GM21423 (cell line): ENCODE data around the gene MELTF.
A peak's percentile ranks its signal among the peaks of the same experiment; 100 is the strongest.

Source experiments
- ATAC-seq: cut with Tn5 transposase; IDR thresholded peaks from one replicate; pipeline ENCODE4 v1.9.1; 2021; ENCODE audit warnings: mild to moderate bottlenecking, moderate library complexity; ENCODE audit not compliant: unreplicated experiment

The MELTF gene

DNA sequence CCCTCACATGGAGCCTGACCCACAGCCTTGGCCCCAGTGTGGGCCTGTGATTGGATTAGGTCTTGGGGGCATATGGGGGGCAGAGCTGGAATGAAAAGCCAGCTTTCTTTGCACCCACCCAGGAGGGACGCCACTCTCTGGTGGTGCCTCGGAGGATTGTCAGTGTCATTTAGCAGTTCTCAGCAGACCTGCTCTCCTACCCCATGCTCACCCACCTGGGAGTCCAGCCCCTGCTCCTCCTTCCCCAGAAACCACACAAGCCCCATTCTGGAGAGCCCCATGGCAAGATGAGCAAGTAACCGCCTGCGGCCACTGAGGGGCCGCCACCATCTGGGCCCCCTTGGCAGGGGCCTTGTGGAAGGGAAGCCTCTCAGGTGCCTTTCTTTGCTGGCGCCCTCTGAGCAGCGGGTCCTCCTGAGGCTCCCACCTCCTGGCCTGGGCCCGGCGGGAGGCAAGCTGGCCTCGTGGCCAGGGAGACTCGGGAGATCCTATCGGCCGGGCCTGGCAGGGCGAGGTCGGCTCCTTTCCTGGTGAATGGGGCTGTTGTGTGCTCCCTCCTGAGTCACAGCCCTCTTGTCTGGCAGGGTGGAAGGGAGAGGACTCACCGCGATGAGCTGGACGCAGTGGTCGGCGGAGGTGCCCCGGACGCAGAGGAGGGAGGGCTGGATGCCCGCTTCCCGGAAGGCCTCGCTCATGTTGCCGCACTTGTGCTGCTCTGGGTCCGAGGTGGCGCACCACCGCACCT, 2.3 kb downstream of the MELTF start:
- ATAC-seq = no peak

DNA sequence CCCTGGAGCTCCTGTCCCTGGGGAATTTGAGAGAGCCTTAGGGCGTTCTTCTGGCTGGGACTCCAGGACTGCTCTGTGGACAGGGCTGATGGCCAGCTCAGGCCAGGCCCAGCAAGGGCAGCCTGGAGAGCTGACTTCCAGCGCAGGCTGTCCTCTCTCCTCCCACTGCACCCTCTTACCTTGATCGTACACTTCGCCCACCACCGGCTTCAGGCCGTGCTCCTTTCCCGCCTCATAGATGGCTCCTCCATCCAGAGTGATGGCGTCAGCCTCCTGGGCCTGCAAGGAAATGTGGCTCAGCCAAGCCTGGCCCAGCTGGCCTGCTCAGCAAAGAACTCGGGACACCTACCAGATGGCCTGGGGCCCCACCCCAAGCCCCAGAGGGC, 3.1 kb downstream of the MELTF start:
- no peak for ATAC-seq

DNA sequence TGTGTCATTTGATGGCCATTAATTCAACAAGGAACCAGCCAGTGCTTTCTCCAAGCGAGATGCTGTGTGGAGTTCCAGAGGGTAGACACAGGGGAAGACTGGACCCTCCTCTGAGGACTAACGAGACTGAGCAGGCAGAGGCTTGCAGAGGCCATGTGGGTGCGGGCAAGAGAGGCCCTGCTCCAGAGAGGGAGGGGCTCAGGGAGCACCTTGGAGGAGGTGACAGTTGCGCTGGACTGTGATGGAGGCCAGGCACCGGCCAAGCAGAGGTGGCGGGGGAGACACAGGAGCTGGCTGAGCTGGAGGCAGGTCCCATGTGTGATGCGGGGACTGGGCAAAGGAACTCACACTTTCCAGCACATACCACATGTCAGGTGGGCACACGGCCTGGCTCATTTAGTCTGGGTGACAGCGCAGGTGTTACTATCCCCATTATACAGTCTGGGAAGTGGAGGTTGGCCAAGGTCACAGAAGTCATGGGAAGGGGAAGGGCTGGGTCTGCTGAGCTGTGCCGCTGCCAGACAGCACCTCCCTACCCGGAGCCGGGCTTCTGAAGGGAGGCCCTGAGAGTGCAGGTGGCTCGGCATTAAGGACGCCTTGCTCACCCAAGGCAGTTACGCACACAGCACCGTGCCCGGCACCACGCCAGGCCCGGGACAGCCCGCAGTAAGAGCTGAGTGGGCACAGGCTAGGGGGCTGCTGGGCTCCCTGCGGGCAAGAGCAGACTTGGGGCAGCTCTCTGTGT, 3.7 kb downstream of the MELTF start:
- no peak for ATAC-seq

- ATAC-seq = no peak
Measured at GRCh38 chr3:197024881-197025735, 4.5 kb downstream of the MELTF start.

GRCh38 chr3:197023998-197024651, 5.5 kb downstream of the MELTF start:
- ATAC-seq = no peak

- ATAC-seq = peak; percentile 53
Measured at GRCh38 chr3:197023241-197023997, 6.2 kb downstream of the MELTF start.

GRCh38 chr3:197022405-197023231, 7.0 kb downstream of the MELTF start:
- peak; percentile 31 for ATAC-seq

DNA sequence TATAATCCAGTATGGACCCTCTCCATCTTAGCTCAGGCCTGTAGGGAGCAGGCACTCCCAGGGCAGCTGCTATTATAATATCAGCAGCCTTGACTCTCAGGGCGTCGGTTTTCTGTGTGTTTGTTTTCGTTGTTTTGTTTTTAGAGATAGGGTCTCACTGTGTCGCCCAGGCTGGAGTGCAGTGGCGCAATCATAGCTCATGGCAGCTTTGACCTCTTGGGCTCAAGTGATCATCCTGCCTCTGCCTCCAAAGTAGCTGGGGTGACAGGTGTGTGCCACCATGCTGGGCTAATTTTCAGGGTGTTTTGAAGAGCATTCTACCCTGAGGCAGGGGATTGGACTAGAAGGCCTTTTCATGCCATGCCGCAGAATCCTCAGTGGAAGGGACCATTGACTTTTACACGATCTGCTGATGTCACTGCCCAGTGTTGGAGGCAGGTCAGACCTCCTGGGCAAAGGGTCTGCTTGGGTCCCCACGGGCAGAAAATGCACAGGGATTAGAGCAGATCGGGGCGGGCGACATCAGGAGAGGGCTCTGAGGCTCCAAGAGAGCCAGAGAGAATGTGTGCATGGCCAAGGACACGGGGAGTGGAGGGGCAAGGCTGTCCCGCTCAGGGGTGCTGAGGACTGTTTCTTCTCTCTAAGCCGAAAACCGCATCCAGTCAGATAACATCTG, 7.8 kb downstream of the MELTF start:
- ATAC-seq = no peak

GRCh38 chr3:197021231-197021630, 8.4 kb downstream of the MELTF start:
- no peak for ATAC-seq

DNA sequence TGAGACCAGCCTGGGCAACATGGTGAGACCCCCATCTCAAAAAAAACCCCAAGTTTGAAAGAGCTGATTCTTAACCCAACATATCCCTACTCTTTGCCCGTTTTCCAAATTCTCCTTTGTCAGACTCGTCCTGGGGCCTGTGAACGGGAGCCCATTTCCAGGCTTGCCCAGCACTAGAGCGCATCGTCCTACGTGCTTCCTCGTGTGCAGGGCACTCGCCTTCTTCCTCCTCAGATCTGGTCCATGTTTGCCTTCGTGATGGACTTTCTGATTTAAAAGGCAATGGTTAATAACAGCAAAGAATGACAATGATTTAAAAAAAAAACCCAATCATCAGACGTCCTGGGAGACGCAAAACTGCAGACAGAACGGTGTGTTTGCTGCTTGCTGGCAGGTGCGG, 10.1 kb downstream of the MELTF start:
- no peak for ATAC-seq

DNA sequence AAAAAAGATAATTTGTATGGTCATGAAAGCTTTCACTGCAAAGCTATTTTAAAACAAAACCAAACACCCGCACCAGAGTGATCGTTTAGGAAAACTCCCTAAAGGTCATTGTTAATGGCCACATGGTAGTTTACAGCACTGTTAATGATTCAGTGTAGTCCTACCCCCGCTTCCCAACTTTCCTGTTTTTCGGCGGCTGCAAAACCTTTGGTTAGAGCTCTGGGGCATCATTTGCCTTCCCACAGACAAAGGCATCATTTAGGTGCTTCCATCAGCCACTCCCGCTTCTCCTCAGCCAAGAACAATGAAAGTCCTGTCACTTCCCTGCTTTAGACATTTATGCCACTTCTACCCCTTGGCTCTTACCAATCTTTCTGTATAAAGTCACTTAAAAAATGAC, 10.6 kb downstream of the MELTF start:
- no peak for ATAC-seq

DNA sequence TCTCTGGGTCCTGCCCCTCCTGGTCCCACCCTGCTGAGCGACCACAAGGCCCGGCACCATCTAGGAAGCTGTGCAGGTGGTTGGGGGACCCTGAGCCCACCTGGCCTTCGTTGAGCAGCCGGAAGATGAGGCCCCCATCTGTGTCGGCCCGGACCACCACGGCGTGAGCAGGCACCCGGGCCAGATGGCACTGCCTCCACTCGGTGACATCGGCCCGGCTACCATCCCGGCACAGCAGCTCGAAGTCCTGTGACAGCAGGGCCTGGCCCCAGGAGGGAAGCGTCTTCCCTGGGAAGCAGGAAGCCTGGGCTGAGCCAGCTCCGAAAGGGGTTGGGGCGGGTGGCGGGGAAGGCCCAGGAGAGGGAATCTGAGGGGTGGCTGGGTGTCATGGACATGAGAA, 12.6 kb downstream of the MELTF start:
- ATAC-seq = no peak

GRCh38 chr3:197015790-197016736, 13.6 kb downstream of the MELTF start:
- ATAC-seq = no peak

- ATAC-seq = no peak
Measured at GRCh38 chr3:197014942-197015575, 14.6 kb downstream of the MELTF start.

DNA sequence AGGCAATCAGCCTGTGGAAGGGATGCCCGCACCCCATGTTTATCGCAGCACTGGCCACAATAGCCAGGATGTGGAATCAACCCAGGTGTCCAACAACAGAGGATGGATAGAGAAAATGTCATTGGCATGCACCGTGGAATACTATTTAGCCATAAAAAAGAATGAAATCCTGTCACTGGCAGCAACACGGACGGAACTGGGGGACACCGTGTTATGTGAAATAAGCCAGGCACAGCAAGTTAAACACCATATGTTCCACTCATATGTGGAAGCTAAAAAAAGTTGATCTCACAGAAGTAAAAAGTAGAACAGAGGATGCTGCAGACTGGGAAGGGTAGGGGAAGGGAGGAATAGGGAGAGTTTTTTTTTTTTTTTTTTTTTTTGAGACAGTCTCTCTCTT, 15.6 kb downstream of the MELTF start:
- no peak for ATAC-seq

- no peak for ATAC-seq
Measured at GRCh38 chr3:197012540-197012883, 17.1 kb downstream of the MELTF start.

DNA sequence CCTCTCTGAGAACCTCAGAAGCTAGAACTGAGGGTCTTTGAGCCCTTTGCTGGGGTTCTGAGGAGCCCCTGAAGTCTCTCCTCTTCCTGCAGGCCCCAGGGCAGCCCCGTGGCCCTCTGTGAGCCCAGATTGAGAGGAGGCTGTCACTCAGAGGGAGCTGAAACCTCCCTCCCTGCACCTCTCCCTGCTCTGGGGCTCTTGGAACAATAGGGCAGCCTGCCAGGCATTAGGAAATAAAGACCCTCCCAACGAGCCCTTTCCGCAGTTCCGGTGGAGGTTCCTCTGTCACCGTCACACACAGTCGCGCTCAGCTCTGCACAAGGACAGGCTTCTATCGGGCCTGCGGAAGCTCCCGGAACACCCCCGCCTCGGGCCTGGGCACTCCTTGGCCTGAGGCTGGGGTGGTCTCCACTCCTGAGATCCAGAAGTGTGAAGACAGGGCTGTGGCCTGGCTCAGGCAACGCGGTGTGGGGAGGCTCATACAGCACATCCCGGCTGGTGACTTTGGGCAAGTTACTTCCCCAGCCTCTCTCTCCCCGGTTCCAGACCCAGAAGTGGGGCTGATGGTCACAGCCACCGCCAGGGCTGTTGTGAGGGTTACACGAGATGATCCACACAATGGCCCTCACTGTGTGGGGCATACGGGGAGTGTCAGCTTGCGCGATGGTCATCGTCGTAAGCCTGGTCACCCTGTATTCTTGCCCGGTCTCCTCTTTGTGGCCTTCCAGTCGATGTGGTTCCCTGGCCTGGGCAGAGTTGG, 17.7 kb downstream of the MELTF start:
- no peak for ATAC-seq
